Endothelial cell (in vitro differentiated cells): ENCODE measurements around the gene SOX13. TPM values are rescaled to one million over a fixed set of nuclear protein-coding genes. Genes with fewer than 3 reads are reported as not detected.

Experiments
- DNase-seq: peaks from one replicate; pipeline ENCODE4 v3.0.0; 2021; ENCODE audit warnings: low spot score
- H3K27ac Mint-ChIP-seq: one replicate; pipeline ENCODE4 v1.8.0; 2021; ENCODE audit warnings: mixed read lengths, inconsistent platforms; ENCODE audit not compliant: unreplicated experiment
- H3K27me3 Mint-ChIP-seq: one replicate; pipeline ENCODE4 v1.8.0; 2021; ENCODE audit warnings: mild to moderate bottlenecking, moderate library complexity, mixed read lengths, inconsistent platforms; ENCODE audit not compliant: unreplicated experiment
- H3K36me3 Mint-ChIP-seq: one replicate; pipeline ENCODE4 v1.8.0; 2021; ENCODE audit warnings: mild to moderate bottlenecking, low read depth, mixed read lengths, inconsistent platforms; ENCODE audit not compliant: unreplicated experiment
- H3K4me1 Mint-ChIP-seq: one replicate; pipeline ENCODE4 v1.8.0; 2021; ENCODE audit warnings: mild to moderate bottlenecking, mixed read lengths, inconsistent platforms; ENCODE audit not compliant: unreplicated experiment
- H3K4me3 Mint-ChIP-seq: one replicate; pipeline ENCODE4 v1.8.0; 2021; ENCODE audit warnings: mild to moderate bottlenecking, mixed read lengths, inconsistent platforms; ENCODE audit not compliant: unreplicated experiment
- H3K9me3 Mint-ChIP-seq: one replicate; pipeline ENCODE4 v1.8.0; 2021; ENCODE audit warnings: mixed read lengths, inconsistent platforms; ENCODE audit not compliant: unreplicated experiment
- CTCF ChIP-seq: fragments of 200-600 bp; sonication (generic); IDR thresholded peaks from one replicate; pipeline ENCODE4 v1.5.0; 2021; ENCODE audit warnings: antibody characterized with exemption; ENCODE audit not compliant: unreplicated experiment
- total RNA-seq: library from RNA; stranded (reverse); fragmentation: NEBNext Ultra II Directional; extraction: Animal tissue kit (Norgen Biotek cat#: 25700); gene quantifications from one replicate; pipeline ENCODE4 v1.2.1, GENCODE V29; 2021; ENCODE audit not compliant: unreplicated experiment

Gene SOX13
- total RNA-seq, 1 donor from 2014 or later = 107 TPM

- Mint-ChIP-seq H3K27me3 (peaks cover 6% of the 10 kb centered on the region), H3K36me3 (peaks cover 9% of the 10 kb centered on the region), H3K4me1 (peaks cover 22% of the 10 kb centered on the region), H3K9me3 (no peaks in the 10 kb centered on the region), H3K27ac (peak overlapping the region; percentile 9), H3K4me3 (no peak overlapping the region)
- no peak for TF ChIP-seq CTCF
- no peak for DNase-seq
These were observed 31.6 kb upstream of the SOX13 start for GRCh38 chr1:204041232-204041767.

DNA sequence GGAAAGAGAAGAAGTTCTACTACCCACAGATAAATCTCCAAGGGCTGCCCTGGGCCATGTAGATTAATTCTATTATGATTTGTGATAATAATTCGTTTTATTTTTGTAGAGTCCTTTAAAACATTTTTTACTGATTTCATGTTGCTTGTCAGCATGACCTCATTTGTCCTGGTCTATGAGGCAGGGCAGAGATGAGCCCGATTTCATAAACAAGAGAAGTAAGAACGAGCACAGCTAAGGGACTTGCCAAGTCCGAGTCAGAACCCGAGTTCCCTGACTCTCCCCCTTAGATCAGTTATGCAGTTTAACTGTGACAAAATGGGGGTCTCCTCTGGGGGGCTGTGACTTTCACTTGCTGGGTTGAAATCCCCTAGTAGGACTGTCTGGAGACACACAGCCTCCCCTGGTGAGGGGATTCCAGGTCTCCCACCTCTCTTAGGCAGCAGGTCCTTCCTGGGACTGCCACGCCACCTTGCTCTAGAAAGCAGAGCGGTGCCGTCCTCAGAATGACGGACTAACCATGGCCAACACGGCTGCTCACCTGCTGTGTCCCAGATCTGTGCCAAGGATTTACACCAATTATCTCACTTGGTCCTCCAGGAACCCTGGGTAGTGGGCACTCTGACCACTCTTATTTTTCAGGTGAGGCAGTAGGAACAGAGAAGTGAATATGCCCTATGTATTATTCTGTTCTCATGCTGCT, 31.0 kb upstream of the SOX13 start:
- H3K36me3 Mint-ChIP-seq = peaks cover 9% of the 10 kb centered on the region
- no peak overlapping the region for H3K4me3 Mint-ChIP-seq
- TF ChIP-seq CTCF = no peak
- no peak overlapping the region for H3K27ac Mint-ChIP-seq
- H3K4me1 Mint-ChIP-seq = peaks cover 25% of the 10 kb centered on the region
- no peaks in the 10 kb centered on the region for H3K9me3 Mint-ChIP-seq
- DNase-seq = no peak
- H3K27me3 Mint-ChIP-seq = peaks cover 6% of the 10 kb centered on the region

GRCh38 chr1:204042516-204042915, 30.4 kb upstream of the SOX13 start:
- no peak for TF ChIP-seq CTCF
- Mint-ChIP-seq H3K27ac (no peak overlapping the region), H3K9me3 (no peaks in the 10 kb centered on the region), H3K27me3 (peaks cover 6% of the 10 kb centered on the region), H3K36me3 (peaks cover 9% of the 10 kb centered on the region), H3K4me3 (peak overlapping the region; percentile 42), H3K4me1 (peaks cover 25% of the 10 kb centered on the region)
- no peak for DNase-seq

DNA sequence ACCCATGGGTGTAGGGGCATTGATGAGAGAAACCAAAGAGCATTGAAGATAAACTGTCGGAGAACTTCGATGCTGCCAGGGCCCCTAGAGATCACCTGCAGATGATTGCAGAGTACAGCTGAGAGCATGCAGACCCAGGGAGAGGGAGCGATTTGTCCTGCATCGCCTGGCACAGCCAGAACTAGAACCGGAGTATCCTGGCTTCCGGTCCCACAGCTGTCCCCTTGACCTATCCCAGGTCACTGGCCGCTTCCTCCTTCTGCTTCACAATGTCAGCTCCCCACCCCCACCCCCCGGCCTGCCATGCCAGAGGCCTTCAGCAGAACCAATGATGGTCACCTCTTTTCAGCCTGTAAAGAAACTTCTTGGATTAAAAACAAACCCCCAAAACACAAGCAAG, 29.2 kb upstream of the SOX13 start:
- H3K27me3 Mint-ChIP-seq = peaks cover 5% of the 10 kb centered on the region
- H3K4me3 Mint-ChIP-seq = no peak overlapping the region
- H3K9me3 Mint-ChIP-seq = no peaks in the 10 kb centered on the region
- no peak overlapping the region for H3K27ac Mint-ChIP-seq
- TF ChIP-seq CTCF = no peak
- no peak for DNase-seq
- H3K36me3 Mint-ChIP-seq = peaks cover 9% of the 10 kb centered on the region
- H3K4me1 Mint-ChIP-seq = peaks cover 25% of the 10 kb centered on the region

GRCh38 chr1:204044448-204044847, 28.5 kb upstream of the SOX13 start:
- Mint-ChIP-seq H3K36me3 (peaks cover 9% of the 10 kb centered on the region), H3K4me3 (no peak overlapping the region), H3K27me3 (peaks cover 5% of the 10 kb centered on the region), H3K4me1 (peaks cover 25% of the 10 kb centered on the region), H3K9me3 (no peaks in the 10 kb centered on the region), H3K27ac (peak overlapping the region; percentile 42)
- TF ChIP-seq CTCF = no peak
- no peak for DNase-seq
